Lower leg skin (tissue), 3 donors: ENCODE results near the gene RPS3A.

ENCODE experiments used
- POLR2A ChIP-seq, 2 donors: fragments of 450-650 bp; IDR thresholded peaks; one replicate each; pipeline ENCODE4 v1.6.1; 2016 to 2017; ENCODE audit warnings: antibody characterized with exemption in 2 of 2, mild to moderate bottlenecking in 1 of 2, moderate library complexity in 1 of 2
- TF ChIP-seq, protein P1 (sequence below), 3 donors: fragments of 450-650 bp; IDR thresholded peaks; one replicate each; pipeline ENCODE4 v1.5.1; 2016; ENCODE audit warnings: antibody characterized with exemption in 3 of 3, mild to moderate bottlenecking in 3 of 3, moderate library complexity in 2 of 3

DNA sequence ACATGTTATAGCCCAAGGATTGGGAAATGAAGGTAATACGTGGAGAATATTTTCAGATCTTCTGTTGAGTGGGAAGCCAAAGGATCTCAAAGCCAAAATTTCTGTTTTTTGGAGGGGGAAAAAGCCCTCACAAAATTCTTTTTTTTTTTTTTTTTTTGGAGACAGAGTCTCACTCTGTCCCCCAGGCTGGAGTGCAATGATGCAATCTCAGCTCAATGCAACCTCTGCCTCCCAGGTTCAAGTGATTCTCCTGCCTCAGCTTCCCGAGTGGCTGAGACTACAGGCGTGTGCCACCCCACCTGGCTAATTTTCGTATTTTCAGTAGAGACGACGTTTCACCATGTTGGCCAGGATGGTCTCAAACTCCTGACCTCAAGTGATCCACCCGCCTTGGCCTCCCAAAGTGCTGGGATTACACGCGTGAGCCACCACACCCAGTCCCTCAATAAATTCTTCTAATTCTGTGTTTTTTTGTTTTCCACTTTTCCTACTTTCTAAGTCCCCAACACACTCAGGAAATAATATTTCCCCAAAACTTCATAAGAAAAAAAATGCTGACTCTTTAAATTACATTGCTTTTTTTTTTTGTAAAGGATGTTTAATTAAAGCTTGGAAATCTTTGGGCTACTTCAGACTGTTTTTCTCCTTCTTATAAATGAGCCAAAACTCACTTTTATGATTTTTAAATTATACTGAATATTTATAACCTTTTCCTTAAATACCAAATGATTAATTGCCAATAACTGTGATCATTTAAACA lies 51.6 kb downstream of the RPS3A start:
- TF ChIP-seq, protein P1, sequence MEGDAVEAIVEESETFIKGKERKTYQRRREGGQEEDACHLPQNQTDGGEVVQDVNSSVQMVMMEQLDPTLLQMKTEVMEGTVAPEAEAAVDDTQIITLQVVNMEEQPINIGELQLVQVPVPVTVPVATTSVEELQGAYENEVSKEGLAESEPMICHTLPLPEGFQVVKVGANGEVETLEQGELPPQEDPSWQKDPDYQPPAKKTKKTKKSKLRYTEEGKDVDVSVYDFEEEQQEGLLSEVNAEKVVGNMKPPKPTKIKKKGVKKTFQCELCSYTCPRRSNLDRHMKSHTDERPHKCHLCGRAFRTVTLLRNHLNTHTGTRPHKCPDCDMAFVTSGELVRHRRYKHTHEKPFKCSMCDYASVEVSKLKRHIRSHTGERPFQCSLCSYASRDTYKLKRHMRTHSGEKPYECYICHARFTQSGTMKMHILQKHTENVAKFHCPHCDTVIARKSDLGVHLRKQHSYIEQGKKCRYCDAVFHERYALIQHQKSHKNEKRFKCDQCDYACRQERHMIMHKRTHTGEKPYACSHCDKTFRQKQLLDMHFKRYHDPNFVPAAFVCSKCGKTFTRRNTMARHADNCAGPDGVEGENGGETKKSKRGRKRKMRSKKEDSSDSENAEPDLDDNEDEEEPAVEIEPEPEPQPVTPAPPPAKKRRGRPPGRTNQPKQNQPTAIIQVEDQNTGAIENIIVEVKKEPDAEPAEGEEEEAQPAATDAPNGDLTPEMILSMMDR (IDR thresholded peaks at IDR 0.05): no peak
- no peak for TF ChIP-seq POLR2A (IDR thresholded peaks at IDR 0.05)
